OCI-M1 (cell line): ENCODE measurements around the gene LACTBL1.

ENCODE experiments used
- DNase-seq: peaks from one replicate; lab custom pipeline; 2025; lab: John Stamatoyannopoulos, UW

The LACTBL1 gene

DNA sequence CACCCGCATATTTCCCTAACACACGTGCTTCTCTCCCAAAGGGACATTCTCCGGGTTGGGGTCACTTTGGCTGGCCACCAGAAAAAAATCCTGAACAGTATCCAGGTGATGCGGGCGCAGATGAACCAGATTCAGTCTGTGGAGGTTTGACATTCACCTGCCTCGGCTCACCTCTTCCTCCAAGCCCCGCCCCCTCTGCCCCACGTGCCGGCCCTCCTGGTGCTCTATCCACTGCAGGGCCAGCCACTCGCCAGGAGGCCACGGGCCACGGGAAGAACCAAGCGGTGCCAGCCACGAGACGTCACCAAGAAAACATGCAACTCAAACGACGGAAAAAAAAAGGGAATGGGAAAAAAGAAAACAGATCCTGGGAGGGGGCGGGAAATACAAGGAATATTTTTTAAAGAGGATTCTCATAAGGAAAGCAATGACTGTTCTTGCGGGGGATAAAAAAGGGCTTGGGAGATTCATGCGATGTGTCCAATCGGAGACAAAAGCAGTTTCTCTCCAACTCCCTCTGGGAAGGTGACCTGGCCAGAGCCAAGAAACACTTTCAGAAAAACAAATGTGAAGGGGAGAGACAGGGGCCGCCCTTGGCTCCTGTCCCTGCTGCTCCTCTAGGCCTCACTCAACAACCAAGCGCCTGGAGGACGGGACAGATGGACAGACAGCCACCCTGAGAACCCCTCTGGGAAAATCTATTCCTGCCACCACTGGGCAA is 59.1 kb downstream of the LACTBL1 start:
- no peak for DNase-seq

GRCh38 chr1:22912311-22912710 is 60.4 kb downstream of the LACTBL1 start:
- no peak for DNase-seq

GRCh38 chr1:22910986-22911651 is 61.5 kb downstream of the LACTBL1 start:
- DNase-seq, result no peak

GRCh38 chr1:22910286-22910685 is 62.4 kb downstream of the LACTBL1 start:
- no peak for DNase-seq

DNA sequence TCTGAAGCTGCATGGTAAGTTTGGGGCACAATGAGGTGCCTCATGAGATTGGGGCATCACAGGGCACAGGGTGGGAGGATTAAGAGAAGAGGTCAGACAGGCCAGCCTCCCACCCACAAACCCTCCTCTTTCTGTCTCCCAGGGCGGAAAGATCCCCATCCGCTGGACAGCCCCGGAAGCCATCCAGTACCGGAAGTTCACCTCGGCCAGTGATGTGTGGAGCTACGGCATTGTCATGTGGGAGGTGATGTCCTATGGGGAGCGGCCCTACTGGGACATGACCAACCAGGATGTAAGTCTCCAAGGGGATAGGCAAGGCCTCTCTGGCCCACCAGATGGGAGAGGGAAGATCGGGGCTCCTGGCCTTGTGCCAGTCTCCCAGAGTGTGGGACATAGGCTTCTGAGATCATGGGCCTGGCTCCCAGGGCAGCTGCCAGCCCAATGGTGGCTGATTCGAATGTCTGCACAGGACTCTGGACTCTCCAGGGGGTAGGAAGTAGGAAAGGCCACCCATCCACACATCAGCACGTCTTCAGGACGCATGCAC is 63.7 kb downstream of the LACTBL1 start:
- DNase-seq, result no peak

GRCh38 chr1:22907528-22907927 is 65.1 kb downstream of the LACTBL1 start:
- DNase-seq, result no peak

GRCh38 chr1:22906968-22907367 is 65.7 kb downstream of the LACTBL1 start:
- DNase-seq, result no peak

- DNase-seq, result no peak
Observed at GRCh38 chr1:22903113-22903512, 69.6 kb downstream of the LACTBL1 start.
